ENCODE results near the gene USP32.
A peak's percentile ranks its signal among the peaks of the same experiment; 100 is the strongest.

The USP32 gene

DNA sequence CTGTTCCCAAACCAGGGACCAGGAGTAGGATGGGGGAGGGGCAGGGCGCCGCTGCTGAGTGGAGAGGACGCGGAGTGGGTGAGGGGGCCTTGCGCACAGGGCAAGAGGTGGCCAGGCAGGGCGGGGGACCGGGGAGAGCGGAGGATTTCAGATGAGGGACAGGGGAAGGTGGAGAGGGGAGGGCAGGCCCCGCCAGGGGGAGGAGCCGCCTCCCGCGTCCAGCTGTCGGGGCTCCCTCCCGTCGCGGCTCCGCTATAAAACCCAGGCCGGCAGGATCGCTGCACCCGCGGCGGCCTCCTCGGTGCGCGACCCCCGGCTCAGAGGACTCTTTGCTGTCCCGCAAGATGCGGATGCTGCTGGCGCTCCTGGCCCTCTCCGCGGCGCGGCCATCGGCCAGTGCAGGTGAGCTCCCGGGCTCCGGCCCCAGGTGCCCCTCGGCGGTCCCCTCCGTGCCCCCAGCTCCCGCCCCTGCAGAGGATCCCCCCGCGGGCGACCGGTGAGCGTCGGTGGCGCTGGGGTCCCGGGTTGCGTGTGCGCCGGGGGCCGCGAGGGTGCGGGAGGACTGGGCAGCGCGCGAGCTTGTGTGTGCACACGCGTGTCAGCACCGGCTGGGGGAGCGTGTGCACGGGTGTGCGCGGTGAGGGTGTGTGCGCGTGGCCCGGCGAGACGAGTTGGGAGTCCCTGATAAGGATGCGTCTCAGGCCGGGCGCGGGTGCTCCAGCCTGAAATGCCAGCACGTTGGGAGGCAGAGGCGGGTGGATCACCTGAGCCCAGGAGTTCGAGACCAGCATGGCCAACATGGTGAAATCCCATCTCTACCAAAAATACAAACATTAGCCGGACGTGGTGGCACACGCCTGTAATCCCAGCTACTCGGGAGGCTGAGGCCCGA is 242.0 kb downstream of the USP32 start, which contains the start of gene CA4:
CA4 (plus strand) TSS at position 283 of the 892 bp plus-strand sequence; CDS start at position 345, 62 bp downstream.
- no peak for DNase-seq

DNA sequence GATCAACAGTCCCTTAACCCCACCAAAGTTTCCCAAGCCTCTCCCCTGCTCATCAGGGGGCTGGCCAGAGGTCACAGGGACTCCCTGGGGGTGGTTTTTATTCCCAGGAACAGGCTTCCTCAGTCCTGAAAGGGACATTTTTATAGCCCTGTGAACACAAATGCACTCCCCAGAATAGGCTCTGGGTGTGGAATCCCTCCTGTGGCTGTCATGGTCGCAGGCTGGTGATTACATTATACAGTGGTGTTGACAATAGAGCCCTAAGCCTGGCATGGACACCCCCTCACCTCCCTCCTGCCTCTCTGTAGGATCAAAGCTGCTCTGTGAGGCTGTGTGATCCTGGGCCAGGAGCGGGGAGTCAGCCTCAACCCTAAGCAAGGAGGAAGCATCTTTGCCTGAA is 243.6 kb downstream of the USP32 start:
- DNase-seq, result no peak

DNA sequence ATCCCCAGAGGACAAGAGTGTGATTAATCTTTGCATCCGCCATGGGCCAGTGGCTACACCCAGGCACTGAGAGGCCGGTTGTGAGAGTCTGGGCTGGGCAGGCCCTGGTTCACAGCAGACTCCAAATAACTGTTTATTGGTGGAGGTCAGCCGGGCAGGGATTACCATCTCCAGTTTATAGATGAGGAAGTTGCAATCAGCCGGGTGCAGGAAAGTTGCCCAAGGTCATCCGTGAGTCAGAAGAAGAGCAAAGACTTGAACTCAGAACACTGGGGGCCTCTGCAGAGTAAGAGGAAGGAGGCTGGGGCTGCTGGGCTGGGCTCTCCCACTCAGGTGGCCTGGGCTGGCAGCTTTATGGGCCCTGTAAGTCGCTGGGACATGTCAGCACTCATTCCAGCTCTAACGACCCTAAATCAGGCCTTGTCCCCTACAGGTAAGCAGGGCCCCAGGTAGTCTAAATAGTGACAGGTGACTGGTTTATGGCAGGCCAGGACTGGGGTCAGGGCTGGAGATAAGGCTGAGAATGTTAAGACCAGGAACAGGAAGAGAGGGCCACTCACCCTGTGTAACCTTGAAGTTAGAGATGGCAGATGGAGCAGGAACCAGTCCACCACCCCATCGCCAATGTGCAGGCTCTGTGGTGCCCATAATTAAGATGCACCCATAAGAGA is 244.2 kb downstream of the USP32 start:
- no peak for DNase-seq

DNA sequence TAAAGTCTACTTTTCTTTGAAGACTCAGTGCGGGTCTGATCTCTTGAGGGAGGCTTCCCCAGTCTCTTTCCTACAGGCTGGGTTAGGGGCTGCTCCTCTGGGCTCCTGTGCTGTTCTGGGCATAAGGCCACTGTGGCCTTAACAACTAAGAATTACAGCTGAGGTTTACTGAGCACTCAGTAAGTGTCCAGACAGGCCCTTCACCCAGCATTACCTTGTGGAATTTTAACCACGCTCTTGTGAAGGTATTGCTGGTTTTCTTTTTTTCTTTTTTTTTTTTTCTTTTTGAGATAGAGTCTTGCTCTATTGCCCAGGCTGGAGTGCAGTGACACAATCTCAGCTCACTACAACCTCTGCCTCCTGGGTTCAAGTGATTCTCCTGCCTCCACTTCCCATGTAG is 245.7 kb downstream of the USP32 start:
- no peak for DNase-seq

DNA sequence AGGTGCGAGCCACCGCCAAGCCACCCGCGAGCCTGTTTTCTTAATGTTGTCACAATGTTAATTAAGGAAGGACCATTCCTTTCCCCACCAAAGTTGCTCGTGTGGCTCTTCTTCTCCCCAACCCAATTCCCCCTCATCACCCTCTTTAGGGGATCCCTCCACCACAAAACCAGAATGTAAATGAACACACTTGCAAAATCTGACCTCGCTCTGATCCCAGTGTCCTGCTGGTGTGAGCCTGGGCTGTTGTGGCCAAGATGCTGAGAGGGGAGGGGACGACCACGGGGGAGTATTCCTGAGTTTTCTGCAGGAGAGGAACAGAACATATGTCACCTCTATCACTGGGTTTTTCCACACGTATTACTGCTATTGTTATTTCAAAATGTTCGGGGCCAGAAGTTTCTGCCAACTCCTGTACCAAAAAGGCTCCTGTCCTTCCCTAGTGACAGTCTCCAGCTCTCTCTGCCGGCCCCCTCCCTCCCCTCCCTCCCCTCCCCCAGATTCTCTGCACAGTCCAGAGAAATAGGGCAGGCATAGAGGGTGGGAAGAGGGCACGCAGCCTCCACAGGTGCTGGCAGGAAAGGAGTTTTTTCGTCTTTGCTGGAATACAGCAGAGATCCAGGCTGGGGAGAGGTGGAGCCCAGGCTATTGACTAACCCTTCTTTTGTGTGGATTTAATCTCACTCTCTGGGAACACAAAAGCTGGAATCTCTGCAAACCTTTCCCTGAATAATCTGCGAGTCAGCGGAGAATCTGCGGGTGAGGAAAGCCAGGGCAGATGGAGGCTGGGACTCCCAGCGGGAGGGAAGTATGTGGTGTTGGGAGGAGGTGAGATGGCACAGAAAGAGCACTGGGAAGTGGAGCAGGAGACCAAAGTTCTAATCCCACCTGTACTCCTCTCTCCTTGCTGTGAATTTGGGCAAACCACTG is 246.7 kb downstream of the USP32 start:
- no peak for DNase-seq

DNA sequence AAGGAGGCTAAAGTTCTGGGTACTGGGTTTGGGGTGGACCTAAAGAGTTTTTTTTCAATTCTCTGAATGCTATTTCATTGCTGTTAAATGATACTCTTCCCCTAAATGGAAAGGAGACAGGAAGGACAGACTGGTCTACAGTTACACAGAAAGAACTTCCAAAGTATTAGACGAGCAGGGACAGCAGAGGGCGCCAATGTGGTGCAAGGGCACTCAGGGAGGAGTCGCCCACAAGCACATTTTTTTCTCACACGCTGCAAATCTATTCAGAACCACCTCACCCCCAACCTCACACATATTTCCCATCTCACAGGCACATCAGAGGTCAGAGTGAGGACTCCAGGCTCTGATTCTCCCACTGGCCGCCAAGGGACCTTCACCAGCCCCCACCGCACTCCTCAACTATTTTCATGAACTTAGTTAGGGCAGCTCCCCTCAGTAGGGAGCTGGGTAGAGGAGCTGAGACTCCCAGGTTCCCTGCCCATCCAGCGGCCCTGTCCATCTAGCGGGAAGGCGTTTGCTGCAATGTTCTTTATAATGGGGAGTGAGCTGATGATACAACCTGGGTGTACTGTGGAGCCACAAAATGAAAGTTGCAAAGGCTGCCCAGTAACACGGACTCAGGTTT is 248.9 kb downstream of the USP32 start:
- DNase-seq, result peak; percentile 72

DNA sequence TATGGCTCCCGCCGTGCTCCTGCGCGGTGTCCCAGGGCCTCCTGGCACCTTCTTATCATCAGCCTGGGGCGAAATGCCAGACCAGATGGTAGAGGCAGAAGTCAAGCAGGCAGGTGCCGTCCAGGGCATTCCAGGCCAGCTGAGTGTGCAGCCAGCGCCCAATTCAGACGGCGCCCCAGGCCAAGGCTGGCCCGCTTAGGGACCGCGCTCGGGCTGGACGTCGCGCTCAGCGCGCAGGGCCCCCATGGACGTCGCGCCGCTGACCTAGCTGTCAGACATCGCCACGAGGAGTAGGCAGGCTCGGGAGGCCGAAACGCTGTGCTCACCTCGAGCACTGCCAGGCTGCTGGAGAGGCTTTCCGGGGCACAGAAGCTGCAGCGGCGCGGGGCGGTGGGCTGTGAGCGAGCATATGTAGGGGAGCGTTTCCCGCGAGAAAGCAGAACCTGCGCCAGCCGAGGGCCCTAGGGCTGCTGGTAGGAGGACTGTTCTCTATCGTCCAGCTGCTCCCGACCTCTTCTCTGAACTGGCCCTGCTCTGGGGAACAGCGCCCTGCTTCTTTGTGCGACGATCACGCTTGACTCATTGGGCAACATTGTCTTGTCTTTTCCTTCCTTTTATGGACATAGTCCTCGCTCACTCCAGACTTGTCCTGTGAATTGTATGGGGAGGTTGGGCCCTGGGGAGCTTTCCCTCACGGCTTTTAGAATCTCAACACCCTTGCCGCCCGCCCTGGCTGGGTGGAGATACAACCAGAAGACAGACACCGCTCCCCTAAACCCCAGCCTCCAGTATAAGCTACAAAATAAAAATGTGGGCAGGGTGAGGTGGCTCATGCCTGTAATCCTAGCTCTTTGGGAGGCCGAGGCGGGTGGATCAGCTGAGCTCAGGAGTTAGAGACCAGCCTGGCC is 250.6 kb downstream of the USP32 start:
- DNase-seq, result no peak

DNA sequence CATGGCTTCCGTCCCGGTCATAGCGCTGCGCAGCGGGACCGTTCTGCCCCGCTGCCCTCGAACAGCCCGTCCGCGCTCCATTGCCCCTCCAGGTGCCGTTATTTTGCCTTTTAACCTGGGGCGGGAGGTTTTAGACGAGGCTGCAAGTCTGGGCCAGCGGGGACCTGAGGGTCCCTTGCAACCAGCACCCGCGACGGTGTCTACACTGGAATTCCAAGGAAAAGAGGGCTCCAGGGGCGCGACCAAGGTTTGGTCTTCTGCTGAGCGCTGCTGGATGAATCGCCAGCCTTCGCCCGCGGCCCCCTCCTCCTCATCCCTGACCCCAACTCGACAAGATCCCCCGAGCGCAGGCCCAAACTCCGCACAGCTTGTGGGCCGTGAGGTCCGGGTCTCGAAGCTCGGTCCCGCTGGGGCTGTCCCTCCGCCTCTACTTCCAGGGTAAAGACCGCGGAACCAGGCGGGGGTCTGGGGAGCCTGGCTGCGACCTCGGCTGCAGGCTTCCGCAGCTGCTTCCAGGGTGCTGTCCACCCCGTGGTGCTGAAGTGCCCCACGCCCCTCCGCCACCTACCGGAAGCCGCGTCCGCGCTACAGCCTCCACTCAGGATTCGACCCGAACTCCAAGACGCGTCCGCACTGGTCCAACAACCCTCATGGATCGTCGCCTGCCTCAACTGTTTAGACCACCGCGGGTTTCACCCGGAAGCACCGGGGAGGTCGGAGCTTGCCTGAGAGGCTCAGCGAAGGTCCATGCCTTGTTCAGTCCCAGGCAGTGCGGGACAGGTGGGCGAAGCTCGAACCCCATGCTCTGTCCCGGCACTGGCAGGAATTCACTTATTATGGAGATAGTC is 252.3 kb downstream of the USP32 start:
- peak; percentile 77 for DNase-seq

DNA sequence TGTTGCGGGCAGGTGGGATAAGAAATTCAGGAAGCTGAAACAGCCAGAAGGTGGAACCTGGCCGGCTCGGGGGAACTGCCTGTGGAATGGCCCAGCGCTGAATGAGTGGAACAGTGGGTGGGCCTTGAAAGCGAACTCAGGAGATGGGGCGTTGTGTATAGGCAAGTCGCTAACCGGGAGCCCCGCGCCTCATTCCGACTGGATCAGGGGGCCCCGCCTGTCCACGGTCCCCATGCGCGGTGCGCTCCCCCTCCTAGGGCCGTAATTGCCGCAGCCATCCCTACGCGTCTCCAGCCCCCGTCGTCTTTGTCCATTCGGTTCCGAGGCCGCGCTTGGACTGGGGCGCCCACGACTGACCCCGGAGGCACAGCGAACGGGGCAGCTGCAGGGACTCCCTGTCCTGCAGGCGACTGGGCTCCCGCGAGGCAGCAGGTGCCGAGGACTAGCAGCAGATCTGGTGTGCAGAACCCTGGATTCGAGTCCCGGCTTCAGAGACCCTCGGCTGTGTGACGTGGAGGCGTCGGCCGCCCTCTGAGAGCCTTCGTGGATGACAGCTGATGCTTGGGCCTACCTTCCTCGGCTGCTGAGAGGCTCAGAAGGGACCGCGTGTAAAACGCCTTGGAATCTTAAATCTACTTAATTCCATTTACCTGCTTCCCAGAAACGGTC is 253.0 kb downstream of the USP32 start:
- DNase-seq, result no peak

DNA sequence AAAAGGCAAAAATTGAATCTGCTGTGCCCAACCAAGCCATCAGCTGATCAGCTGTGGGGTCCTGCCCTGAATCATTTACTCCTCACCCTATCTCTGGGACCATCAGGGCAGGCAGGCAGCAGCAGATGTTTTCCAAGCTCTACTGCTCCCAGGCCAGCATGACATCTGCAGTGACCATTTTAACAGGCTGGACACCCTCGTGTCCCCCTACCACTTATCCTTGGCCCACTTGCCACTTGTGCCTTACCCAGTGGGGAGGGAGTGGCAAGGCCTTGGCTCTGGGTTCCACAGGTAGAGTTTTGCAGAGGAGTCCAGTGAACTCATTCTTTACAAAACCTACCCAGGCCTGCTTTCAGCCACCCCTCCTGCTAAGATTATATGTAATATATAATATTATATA is 254.2 kb downstream of the USP32 start:
- no peak for DNase-seq

DNA sequence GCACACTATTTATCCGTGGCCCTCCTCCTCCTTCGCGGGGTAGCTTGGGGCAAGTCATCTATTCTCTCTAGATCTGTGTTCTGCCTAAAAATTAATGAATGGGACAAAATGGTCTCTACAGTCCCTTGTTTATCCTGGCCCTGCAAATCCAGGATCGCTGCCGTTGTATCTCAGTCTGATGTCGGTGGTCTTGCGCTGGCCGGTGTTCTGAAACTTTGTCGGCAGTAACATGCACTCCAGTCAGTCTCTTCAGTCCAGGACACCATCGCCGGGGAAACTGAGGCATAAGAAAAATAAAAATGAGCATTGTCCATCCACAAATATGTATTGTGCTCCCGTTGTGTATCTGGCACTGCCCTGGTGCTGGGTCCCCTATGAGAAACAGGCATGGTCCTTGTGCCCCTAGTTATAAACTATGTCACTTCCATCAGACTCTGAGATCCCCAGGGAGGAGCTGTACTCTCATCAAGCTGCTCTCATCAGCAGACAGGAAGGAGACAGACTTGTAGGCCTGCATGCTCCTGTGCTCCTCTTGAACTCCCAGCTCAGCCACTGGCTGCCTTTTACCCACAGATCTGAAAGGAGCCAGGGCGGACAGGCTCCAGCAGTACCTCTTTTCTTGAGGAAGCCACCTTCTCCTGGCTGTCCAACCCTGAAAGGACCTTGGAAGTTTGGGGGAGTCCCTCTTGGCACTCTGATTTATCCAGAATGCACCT is 255.8 kb downstream of the USP32 start:
- DNase-seq, result no peak

DNA sequence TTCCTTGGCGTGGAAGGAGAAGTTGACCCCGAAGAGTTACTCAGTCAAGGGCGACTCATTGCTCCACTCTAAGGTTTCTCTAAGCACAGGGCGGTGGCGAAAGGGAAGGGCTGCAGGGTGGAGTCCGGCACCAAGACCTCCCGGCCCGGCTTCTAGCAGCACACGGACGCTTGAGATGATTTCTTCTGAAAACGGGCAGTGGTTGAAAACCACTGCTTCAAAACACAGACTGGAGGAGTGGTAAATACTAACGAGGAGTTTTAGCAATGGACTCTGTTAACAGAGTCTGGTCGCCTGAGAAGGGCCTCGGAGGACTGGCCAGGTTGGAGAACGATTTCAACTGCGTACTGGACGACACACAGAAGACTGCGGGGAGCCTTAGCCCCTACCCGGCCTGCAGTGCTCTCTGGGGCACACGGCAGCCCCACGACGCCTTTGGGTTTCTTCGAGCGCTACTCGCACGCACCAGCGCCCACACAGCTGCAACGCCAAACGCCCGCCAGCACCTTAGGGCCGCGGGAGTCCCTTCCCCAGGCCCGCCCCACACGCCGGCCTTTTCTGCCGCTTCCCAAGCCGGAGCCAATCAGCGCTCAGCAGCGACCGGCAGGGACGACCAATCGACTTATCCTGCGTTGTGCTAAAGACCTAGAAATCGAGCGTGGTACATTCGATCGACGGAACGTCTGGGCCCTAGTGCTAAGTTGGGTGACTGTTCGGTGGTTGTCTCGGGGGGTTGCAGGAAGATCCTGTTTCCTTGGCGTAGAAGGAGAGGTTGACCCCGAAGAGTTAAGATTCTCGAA is 256.6 kb downstream of the USP32 start:
- DNase-seq, result peak; percentile 75

DNA sequence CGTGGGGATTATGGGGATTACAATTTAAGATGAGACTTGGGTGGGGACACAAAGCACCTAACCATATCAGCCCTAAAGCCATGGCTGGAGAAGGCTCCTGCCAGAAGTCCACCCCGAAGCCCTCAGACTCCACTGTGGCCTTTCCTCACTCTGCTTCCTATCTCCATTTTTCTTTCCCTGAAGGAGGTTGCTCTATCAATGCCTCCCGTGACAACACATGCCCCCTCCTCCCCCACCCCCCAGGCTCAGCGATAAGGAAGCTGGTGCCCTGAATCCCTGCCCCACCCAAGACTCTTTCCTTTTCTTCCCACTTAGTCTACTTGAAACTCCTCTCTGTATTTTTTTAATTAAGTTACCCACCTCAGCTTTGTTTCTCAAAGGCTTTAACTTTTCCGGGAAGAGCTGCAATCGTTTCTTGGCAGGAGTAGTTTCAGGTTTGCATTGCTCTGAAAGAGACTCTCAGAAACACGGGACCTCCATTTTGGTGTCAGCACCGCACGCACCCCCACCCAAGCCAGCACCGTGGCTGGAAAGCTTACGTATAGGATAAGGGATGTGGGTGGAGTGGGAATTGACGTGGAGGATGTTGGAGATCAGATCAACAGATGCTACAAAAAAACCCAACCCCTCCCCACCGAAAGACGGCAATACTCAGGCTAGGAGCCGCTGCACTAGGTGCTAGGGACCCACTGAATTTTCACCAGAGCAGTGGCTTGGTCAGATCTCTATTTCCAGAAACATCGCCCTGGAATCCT is 257.4 kb downstream of the USP32 start:
- DNase-seq, result no peak

DNA sequence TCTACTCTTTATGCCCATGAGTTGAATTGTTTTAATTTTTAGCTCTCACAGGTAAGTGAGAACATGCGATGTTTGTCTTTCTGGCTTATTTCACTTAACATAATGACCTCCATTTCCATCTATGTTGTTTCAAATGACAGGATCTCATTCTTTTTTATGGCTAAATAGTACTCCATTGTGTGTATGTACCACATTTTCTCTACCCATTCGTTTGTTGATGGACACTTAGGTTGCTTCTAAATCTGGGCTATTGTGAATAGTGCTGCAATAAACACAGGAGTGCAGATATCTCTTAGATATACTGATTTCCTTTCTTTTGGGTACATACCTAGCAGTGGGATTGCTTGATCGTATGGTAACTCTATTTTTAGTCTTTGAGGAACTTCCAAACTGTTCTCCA is 261.5 kb downstream of the USP32 start:
- no peak for DNase-seq

DNA sequence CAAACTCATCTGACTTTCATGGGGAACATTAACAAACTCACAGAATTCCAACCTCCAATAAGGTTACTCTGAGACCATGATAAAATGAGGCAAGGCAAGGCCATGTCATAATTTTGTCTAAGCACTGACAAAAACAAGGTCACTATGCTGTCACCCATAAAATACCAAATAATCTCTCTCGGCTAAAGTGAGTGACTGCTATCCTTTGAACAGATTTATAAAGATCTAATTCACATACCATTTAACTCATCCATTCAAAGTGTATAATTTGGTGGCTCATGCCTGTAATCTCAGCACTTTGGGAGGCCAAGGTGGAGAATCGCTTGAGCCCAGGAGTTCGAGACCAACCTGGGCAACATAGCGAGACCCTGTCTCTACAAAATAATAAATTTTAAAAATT is 262.8 kb downstream of the USP32 start:
- no peak for DNase-seq
